RWPE2 (cell line): Measurements from ENCODE around the gene INF2.
A peak's percentile ranks its signal among the peaks of the same experiment; 100 is the strongest.

Experiments
- ATAC-seq: fragments of 200-7000 bp; cut with Tn5 transposase; 3 replicates; pipeline ENCODE4 v1.9.1; 2021; ENCODE audit warnings: low read depth
- DNase-seq: peaks from one replicate; pipeline ENCODE4 v3.0.0-alpha.2; 2020; ENCODE audit warnings: low spot score
- H3K27ac ChIP-seq: fragments of 450-650 bp; 2 replicates; pipeline ENCODE4 v1.5.1; 2017; ENCODE audit warnings: mild to moderate bottlenecking; ENCODE audit not compliant: poor library complexity, severe bottlenecking
- H3K27me3 ChIP-seq: fragments of 250-450 bp; sonication (Bioruptor Pico); 2 replicates; pipeline ENCODE4 v1.5.1; 2021; ENCODE audit warnings: mild to moderate bottlenecking, moderate library complexity; ENCODE audit not compliant: insufficient read depth, poor library complexity, severe bottlenecking
- H3K36me3 ChIP-seq: fragments of 250-450 bp; sonication (Bioruptor Pico); 2 replicates; pipeline ENCODE4 v1.5.1; 2020; ENCODE audit warnings: low read depth, mild to moderate bottlenecking, moderate library complexity
- H3K4me1 ChIP-seq: fragments of 250-450 bp; sonication (Bioruptor Pico); 2 replicates; pipeline ENCODE4 v1.5.1; 2021; ENCODE audit warnings: mild to moderate bottlenecking, moderate library complexity; ENCODE audit not compliant: insufficient read depth, poor library complexity, severe bottlenecking
- H3K4me3 ChIP-seq: fragments of 250-450 bp; sonication (Bioruptor Pico); 2 replicates; pipeline ENCODE4 v1.5.1; 2021; ENCODE audit warnings: mild to moderate bottlenecking, moderate library complexity; ENCODE audit not compliant: severe bottlenecking
- H3K9me3 ChIP-seq: fragments of 250-450 bp; sonication (Bioruptor Pico); 2 replicates; pipeline ENCODE4 v1.5.1; 2021; ENCODE audit warnings: mild to moderate bottlenecking, moderate library complexity; ENCODE audit not compliant: severe bottlenecking
- TF ChIP-seq, protein P1 (sequence below): fragments of 450-650 bp; IDR thresholded peaks from one replicate; pipeline ENCODE4 v1.5.1; 2017; ENCODE audit warnings: mild to moderate bottlenecking, moderate library complexity; ENCODE audit not compliant: poor library complexity, severe bottlenecking

INF2 gene

DNA sequence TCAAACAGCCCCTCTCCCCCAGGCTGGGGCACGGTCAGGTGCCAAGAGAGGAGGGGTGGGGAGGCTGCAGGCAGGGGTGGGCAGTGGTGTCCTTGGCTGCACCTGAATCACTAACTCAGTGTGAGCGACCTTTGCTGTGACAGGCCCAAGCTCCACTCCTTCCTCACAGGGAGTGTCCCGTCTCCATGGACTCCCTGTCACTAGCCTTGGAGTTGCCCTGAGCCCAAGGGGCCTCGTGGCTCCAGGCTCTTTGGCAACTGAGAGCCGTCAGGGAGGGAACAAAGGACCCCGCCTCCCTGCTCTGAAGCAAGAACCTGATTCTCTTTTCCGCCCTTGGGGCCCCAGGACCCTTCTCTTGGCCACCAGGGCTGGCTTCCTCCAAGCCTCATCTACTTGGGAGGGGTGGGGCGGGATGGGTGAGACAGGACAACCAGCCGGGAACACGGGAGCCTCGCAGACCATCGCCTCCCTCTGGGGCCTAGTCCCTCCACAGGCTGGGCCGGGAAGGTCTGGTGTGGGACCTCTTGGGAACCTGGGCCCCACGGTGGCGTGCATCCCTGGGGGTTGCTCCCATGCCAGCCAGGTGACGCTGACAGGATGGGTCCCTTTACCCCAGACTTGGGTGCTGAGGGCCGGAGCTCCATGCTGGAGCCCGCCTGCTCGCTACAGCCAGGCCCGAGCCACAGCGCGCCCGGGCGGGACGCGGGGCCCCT is 33.7 kb downstream of the INF2 start:
- TF ChIP-seq, protein P1, sequence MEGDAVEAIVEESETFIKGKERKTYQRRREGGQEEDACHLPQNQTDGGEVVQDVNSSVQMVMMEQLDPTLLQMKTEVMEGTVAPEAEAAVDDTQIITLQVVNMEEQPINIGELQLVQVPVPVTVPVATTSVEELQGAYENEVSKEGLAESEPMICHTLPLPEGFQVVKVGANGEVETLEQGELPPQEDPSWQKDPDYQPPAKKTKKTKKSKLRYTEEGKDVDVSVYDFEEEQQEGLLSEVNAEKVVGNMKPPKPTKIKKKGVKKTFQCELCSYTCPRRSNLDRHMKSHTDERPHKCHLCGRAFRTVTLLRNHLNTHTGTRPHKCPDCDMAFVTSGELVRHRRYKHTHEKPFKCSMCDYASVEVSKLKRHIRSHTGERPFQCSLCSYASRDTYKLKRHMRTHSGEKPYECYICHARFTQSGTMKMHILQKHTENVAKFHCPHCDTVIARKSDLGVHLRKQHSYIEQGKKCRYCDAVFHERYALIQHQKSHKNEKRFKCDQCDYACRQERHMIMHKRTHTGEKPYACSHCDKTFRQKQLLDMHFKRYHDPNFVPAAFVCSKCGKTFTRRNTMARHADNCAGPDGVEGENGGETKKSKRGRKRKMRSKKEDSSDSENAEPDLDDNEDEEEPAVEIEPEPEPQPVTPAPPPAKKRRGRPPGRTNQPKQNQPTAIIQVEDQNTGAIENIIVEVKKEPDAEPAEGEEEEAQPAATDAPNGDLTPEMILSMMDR = no peak
- DNase-seq (no peak), ATAC-seq (peak; percentile 0; the same call in 2 of the 3 replicates)
- Histone ChIP-seq H3K36me3 (peaks cover 20% of the 10 kb centered on the region), H3K4me3 (peak overlapping the region; percentile 76), H3K27me3 (no peaks in the 10 kb centered on the region), H3K4me1 (no peaks in the 10 kb centered on the region), H3K9me3 (no peaks in the 10 kb centered on the region), H3K27ac (no peak overlapping the region)

DNA sequence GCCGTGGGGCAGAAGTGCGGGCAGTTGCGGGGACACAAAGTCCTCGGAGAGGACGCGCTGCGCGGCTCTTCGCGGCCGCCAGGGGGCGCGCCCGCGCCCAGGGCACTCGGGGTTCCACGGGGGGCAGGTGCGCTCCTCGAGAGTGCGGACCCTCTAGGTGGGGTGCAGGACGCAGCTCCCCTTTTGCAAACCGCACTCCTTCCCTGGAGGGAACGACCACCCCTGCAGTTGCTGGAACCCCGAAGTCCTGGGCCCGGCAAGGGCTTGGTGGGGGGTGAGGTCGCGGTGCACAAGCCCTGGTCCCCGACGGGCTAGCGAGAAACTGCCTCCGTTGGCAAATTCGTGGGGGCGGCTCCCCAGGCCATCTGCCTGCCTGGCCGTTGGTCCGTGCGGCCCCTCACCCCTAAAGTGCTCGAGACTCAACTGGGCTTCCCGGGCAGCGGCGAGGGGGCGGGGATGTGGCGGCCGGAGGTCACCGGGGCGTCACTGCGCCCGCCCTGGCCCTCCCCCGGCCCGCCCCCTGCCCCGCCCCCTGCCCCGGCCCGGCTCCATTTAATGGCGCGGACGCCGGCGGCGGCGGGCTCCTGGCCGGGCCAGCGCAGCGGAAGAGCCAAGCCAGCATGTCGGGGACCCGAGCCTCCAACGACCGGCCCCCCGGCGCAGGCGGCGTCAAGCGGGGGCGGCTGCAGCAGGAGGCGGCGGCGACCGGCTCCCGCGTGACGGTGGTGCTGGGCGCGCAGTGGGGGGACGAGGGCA is 34.4 kb downstream of the INF2 start, which contains the start of gene ADSS1:
Gene ADSS1, plus strand, starts transcription at position 579 of the 756 bp plus-strand sequence. Its CDS starts 42 bp downstream, at position 621.
- peak; percentile 50 for ATAC-seq

DNA sequence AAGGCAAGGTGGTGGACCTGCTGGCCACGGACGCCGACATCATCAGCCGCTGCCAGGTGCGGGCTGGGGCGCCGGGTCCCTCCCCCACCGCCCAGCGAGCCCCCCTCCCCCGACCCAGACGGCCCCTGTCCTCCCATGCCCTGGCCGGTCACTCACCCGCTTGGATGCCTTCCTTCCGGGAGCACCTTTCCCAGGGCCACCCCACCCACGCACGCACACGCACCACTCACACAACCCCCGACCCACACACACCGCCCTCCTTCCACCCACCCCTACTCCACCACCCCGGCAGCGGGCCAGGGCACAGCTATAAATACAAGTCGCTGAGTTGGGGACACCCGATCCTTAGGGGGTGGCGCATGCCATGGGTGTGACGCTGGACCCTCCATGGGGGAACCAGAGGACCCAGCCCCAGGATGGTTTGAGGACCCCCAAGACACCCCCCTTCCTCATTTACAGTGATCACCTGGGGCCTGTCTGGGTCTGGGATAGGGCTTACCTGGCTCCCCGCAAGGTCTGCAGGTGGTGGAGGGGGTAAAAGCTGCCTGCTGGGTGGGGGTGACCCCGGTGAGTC is 35.1 kb downstream of the INF2 start:
- TF ChIP-seq, protein P1 = no peak
- no peaks in the 10 kb centered on the region for H3K27me3 ChIP-seq
- no peaks in the 10 kb centered on the region for H3K9me3 ChIP-seq
- peak; percentile 13 for ATAC-seq
- H3K36me3 ChIP-seq = peaks cover 6% of the 10 kb centered on the region
- peak overlapping the region; percentile 76 for H3K4me3 ChIP-seq
- H3K27ac ChIP-seq = peak overlapping the region; percentile 47
- no peak for DNase-seq
- H3K4me1 ChIP-seq = no peaks in the 10 kb centered on the region

More for the DNA sequence above, 34.4 kb downstream of the INF2 start, which contains the start of gene ADSS1:
- no peaks in the 10 kb centered on the region for H3K4me1 ChIP-seq
- peaks cover 13% of the 10 kb centered on the region for H3K36me3 ChIP-seq
- no peaks in the 10 kb centered on the region for H3K9me3 ChIP-seq
- DNase-seq = no peak
- H3K27ac ChIP-seq = peak within 1 kb of the TSS; percentile 47
- TF ChIP-seq, protein P1 = peak; percentile 100
- H3K27me3 ChIP-seq = no peaks in the 10 kb centered on the region
- peak within 1 kb of the TSS; percentile 76 for H3K4me3 ChIP-seq

DNA sequence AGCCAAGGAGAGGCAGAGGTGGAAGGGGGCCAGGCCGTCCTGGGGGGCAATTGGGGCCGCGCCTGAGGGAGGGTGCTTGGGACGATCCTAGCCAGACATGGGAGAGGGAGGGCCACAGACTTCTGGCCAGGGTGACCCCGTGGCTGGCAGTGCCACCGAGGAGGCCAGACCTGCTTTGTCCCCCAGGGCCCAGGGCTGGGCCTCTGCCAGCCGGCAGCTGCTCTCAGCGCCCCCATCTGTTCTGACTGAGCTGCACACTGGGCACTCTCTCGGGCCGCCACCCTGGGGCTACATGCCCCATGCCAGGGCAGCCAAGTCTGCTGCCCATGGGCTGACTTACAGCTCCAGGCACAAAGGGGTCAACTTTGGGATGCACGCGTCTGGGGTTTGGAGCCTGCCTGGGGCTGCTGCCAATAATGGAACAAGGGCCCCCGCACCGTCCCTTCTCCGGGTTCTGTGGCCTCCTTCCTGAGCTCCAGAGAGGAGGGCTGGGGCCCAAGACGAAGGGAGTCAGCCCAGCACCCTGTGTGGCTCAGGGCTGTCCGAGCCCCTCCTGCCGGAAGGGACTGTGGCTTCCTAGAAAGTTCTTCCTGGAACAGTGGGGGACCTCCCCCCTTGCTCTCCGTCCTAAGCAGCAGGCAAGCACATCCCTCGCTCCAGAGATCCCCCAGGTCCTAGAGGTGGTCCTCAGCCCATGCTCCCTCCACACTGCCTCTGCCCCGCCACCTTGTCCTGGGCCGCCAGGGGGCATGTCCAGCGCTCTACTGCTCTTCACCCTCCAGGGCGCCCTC is 35.8 kb downstream of the INF2 start:
- peak; percentile 6 for ATAC-seq
- Histone ChIP-seq H3K4me3 (peak overlapping the region; percentile 76), H3K27me3 (no peaks in the 10 kb centered on the region), H3K4me1 (no peaks in the 10 kb centered on the region), H3K27ac (peak overlapping the region; percentile 47), H3K36me3 (peaks cover 5% of the 10 kb centered on the region), H3K9me3 (no peaks in the 10 kb centered on the region)
- no peak for DNase-seq
- TF ChIP-seq, protein P1 = peak; percentile 47
